Esophagus squamous epithelium (tissue), 4 donors: Measurements from ENCODE around the gene RITA1.

Experiments
- CTCF ChIP-seq, 6 experiments: fragments of 450-650 bp in 4 of 6; fragments of 200-600 bp in 2 of 6; sonication (generic) in 2 of 6; IDR thresholded peaks; one replicate each; pipeline ENCODE4 v1.5.1; 2016 to 2019; ENCODE audit warnings: antibody characterized with exemption in 6 of 6, mild to moderate bottlenecking in 4 of 6, moderate library complexity in 4 of 6
- POLR2A ChIP-seq, 4 donors: fragments of 450-650 bp; IDR thresholded peaks; one replicate each; pipeline ENCODE4 v1.6.1; 2017; ENCODE audit warnings: antibody characterized with exemption in 4 of 4, mild to moderate bottlenecking in 4 of 4, moderate library complexity in 3 of 4

- TF ChIP-seq CTCF (IDR thresholded peaks at IDR 0.05) (no peak), POLR2A (IDR thresholded peaks at IDR 0.05) (no peak)
Observed at GRCh38 chr12:113201187-113202177, 16.0 kb downstream of the RITA1 start.
